GM10847 (cell line): ENCODE results near the gene GRIA3.

ENCODE experiments used
- POLR2A ChIP-seq: IDR thresholded peaks from 2 replicates; pipeline ENCODE4 v1.6.1; 2011; ENCODE audit not compliant: insufficient read length; ENCODE audit errors: extremely low read depth

The GRIA3 gene

DNA sequence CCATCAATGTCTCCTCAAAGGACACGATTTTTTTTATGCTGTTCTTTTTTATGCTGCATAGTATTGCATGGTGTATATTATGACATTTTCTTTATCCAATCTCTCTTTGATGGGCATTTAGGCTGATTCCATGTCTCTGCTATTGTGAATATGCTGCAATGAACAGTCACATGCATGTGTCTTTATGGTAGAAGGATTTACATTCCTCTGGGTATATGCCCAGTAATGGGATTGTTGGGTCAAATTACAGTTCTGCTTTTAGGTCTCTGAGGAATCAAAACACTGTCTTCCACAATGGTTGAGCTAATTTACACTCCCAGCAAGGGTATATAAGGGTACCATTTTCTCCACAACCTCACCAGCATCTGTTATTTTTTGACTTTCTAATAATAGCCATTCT lies 113.9 kb downstream of the GRIA3 start:
- no peak for TF ChIP-seq POLR2A

DNA sequence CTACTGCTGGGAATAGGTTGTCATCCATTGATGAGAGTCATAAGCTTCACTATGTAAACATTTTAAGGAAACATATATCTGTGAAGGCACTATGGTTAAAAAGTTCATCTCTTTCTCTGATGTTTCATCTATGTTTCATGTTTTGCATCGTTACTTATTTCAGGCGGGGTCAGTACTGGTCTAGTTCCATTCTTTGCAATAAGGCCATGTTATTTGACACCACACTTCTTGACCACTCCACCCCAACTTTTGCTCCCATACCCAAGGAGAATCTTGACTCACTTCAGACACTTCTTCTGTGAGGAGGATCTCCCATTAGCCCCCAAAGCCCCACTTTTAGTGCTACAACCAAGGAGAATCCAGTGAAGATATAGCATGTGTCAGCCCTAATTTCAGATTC lies 119.4 kb downstream of the GRIA3 start:
- TF ChIP-seq POLR2A = no peak

DNA sequence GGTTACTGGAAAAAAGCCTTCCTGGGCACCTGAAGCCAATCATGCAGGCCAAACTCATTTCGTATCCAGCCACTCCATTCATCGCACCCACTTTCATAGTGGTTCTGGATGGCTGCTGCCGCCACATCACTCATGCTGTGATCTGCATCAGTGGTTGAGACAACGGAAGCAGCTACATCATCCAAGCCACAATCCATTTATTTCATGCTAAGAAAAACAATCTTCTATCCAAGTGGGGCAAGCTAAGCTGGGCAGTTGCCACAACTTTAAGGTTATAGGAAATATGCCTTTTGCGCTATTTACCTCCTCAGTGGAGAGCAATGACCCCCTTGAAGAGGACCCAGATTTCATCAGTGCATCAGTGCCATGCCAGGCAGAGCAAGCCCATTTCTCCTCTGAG lies 124.6 kb downstream of the GRIA3 start:
- TF ChIP-seq POLR2A = no peak

DNA sequence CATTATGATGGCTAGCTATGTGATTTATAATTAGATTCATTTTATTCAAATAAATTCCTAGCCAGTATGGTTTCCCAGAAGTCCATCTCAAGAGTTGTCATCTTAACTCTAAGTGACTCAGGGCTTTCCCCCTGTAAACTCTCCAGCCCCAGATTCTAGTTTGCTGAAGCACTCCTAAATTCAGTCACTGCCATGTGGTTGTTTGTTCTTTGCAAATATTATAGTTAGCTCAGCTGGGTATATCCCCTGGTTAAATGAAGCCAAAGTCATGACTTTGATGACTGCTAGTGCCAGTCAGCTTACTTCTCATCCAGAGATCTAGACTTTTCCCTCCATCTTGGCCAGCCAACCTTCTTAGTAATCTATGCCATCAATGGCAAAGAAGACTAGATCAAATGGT lies 126.0 kb downstream of the GRIA3 start:
- TF ChIP-seq POLR2A = no peak

DNA sequence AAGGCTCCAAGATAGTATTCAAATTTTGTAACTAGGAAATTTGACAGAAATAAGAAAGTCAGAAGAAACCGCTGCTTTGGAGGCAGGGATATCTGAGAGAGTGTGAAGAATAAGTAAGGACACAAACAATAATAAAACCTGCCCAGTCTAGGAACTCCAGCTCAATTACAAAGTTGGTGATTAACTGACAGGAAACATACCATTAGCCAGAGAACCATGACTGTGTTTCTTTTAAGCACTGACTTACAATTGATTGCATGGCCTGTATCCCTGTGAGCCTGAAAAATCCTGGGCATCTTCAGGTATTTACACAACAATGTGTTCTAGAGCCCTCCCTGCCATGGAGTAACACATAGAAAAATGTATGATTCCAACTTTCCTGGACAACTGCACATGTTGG lies 127.4 kb downstream of the GRIA3 start:
- no peak for TF ChIP-seq POLR2A

DNA sequence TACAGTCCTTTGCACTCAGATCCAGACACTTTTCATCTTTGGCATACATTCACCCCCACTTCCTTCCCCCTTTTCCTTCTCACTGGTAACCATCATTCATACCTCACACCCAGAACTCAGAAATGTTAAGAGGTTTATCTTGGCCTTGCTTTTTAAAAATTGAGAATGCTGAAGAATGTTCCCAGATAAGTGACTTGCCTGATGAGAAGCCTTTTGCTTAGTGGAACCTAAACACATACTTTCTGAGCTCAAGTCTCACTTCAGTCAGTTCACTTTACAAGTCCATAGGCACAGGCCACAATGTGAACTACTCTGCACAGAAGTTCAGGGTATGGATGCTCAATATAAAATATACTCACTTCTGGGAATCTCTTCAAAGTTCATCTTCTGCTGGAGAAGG lies 129.4 kb downstream of the GRIA3 start:
- TF ChIP-seq POLR2A = no peak

DNA sequence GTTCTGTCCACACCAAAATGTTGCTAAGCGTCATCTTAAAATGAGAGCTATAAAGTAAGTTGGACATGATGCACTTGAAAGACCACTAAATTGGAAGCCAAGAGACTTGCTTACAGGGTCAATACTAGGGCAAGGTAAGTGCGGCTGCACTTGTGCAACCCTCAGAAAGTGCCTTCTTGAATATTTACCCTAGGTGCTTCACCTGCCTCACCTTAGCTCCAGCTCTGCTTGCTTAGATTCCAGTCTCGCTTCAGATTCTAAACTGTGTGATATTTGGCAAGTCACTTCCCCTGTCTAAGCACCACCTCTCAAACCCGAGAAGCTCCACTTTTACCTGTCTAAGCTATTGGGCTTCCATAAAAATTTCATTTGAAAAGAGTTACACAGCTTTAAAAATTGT lies 136.5 kb downstream of the GRIA3 start:
- no peak for TF ChIP-seq POLR2A

DNA sequence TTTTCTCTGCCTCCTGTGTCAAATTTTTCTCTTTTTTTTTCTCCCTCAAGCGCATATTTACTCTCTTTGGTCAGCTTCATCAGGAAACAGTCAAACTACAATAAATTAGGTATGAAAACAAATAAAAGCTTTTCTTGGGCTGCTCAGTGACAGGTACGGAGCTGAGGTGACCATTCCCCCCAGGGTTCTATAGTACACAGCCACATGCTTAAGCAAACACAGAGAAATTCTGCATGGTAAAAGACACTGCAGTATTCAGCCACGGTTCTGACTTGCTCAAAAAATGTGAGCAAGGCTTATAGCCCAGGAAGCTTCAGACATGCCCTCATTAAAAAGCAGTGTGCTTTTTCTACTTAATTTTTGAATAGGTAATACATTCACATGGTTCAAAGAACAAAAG lies 138.5 kb downstream of the GRIA3 start:
- TF ChIP-seq POLR2A = no peak

DNA sequence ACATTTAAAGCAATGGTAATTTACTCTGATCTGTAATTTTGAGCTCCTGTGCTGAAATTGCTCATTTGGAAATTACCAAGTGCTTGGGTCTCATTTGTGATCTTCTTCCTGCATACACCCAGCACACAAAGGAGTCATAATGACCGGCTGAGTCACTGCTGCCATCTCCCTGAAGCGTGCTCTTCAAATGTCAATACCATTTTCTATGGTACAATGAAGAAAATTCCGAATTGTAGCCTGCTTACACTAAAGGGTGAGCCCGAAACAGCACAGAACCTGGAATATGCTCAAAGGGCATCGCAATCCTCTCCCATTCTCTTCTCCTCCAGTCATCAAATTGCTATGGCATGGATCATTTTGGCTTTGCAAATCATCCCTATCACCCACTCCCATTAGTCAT lies 140.5 kb downstream of the GRIA3 start:
- no peak for TF ChIP-seq POLR2A

DNA sequence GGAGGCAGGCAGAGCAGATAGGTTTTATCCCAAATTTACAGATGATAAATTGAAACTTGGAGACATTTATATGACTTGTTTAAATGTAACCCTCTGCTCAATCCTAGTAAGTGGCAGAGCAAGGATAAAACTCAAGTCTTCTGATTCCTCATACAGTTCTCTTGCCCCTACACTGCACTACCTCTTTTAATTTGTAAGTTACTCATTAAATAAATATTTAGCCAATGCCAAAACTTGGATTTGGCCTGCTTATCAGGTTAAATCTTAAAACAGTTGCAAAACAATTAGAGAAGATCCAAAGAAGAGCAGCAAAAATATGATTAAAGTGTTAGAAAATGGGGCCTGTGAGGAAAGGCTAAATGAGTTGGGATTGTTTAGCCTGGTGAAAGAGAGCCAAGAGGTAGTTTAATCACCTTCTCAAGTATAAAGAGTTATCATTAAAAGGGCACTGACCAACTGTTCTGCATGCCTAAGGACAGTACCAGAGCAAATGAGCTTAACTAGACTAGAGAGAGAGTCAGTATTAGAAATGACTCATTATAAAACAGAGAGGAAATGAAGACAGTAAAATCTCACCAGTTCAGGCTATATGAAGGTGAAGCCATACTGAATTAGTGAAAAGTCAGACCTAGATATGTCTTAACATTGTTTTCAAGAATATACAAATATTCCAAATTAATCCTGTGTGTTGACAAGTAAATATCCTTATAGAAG lies 146.3 kb downstream of the GRIA3 start:
- TF ChIP-seq POLR2A = no peak

DNA sequence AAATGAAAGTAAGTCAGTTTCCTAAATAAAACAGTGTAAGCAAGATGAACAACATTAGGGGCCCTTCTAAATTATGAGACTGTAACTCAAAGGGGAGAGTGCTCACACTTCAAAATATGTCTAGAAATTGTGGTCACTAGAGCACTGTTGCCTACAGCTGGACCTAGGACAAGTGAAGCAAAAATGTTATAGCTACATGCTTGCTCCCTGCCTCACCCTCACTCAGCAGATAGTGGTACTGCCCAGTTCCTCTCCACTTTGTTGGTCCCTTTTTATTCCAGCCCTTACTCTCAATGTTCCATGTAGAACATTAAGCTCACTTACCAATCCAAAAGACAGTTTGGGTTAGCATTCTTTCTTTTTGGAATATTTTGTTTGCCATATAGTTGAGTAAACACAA lies 147.3 kb downstream of the GRIA3 start:
- TF ChIP-seq POLR2A = no peak

DNA sequence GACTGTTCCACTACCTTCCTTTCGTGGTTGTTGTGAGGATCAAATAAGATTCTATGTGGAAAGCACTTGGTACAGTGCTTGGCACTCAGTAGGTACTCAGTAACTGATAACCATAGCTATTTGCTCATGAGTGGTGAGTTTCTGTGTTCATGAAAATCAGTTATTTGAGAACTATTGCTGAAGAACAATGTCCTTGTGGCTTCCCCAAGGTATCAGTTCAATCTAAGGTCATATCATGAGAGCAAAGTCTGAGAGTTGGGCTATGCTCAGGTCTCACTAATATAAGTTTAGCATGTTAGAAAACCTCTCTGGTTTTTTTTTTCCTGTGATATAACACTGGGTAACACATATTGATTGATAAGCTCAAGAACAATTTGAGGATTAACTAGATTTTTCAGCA lies 147.8 kb downstream of the GRIA3 start:
- TF ChIP-seq POLR2A = no peak

DNA sequence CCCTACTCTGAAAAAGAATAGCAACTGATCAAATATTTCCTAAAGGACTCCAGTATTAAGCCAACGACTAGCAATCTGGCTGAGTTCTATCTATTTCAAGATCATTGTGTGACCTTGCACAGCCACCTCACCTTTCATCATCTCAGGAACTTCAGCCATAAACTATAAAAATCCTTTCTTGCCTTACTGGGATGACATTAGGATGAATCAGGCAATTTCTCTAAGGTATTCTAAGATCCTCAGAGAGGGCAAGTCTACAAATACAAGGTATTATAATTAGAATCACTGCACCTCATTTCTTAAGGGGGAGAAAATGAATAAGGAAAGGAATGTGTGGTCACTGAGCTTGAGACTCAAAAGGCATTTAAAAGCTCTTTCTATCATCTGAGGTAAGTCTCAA lies 152.6 kb downstream of the GRIA3 start:
- TF ChIP-seq POLR2A = no peak

DNA sequence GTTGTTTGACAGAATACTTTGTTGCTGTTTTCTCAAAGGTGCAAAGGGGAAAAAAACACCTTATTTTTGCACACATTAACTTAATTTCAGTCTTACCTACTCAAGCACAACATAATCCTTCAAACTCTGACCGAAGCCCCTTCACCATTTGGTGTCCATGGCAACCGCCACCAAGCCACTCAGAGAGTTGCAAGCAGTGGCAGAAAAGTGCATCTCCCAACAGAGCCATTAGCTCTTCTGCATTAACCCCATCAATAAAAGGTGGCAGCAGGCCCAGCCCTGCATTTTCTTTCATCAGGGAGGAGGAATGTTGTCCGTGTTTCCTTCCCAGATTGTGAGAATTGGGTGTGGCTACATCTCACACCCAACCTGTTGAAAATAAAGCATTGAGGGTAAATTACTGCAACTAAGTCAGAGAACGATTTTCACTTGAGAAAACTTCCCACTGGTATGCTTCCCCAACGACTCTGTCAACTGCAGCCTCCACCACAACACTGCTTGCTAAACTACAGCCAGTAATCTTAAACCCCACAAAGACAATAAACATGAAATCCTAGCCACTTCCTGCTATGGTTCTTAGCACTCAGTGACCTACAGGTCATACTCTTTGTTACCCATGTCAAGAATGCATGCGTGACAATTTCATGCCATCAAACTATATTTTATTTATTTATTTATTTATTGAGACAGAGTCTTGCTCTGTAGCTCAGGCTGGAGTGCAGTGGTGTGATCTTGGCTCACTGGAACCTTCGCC lies 154.0 kb downstream of the GRIA3 start:
- TF ChIP-seq POLR2A = no peak

DNA sequence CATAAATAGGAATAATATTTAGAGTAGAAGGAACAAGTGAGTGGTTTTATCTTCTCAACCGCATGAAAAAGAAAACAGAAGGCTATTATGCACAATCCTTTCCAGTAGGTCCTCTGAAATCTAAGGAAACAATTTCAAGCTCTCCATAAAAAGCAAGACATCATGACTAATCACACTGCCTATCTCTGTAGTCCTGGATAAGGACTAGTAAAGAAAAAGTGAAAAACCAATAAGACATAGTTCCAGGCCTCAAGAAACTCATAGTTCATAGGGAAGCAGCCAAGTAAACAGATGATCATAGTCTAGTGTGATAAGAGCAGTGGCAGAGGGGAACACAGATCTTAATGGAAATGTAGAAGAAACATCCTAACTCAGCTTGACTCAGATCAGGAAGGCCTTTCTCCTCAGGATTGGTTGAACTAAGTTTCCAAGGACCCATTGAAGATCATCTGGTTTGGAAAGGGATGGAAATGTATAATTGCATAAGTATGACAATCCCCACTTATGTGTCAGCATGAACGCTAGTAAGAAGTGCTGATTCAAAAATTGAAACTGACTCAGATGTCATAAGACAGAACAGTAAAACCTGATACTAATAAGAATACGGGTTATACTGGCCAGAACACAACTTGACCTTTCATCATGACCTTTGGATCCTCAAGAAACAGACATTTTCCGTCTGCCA lies 155.3 kb downstream of the GRIA3 start:
- no peak for TF ChIP-seq POLR2A

DNA sequence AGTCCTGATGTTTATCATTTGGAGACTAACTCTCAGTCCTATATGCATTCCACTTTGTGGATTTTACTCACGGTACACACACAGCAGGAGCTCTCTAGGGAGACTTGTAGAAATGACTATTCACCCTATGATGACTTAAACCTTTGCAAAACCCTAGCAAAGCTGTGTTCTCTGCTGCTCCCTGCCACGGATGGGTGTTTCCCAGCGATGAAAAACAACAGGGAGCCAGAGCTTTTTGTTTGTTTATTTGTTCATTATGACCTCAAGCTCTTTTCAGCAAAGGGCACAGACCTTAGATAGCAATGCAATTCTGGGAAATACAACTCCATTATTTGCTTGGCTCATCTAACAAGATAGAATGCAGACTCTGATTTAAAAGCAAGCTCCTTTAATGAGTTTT lies 156.6 kb downstream of the GRIA3 start:
- TF ChIP-seq POLR2A = no peak
